Retinal pigment epithelial cell (primary cell): ENCODE data around the gene ENO2.

Experiments used
- DNase-seq: peaks from one replicate; pipeline ENCODE4 v3.0.0-alpha.2; 2010; ENCODE audit warnings: low read depth
- H3K4me3 ChIP-seq: 2 replicates; pipeline ENCODE4 v1.5.1; 2011; ENCODE audit warnings: mild to moderate bottlenecking, low read length, control low read depth, moderate library complexity
- CTCF ChIP-seq: conservative IDR thresholded peaks from 2 replicates; pipeline ENCODE4 v1.5.1; 2011; ENCODE audit warnings: low read depth, low read length, control low read depth, inconsistent platforms

Gene ENO2

DNA sequence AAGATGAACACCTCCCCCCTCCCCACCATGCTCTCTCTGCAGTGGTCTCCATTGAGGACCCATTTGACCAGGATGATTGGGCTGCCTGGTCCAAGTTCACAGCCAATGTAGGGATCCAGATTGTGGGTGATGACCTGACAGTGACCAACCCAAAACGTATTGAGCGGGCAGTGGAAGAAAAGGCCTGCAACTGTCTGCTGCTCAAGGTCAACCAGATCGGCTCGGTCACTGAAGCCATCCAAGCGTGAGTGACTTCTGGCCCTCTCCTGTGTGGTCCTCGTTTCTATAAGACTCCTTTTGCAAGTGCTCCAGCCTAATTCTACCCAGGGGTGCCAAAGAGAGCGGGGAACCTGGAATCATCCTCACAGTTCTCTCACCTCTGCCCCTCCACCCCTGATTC is 7.2 kb downstream of the ENO2 start:
- TF ChIP-seq CTCF, result no peak
- no peak overlapping the region for H3K4me3 ChIP-seq
- DNase-seq, result no peak

- no peak overlapping the region for H3K4me3 ChIP-seq
- TF ChIP-seq CTCF, result no peak
- no peak for DNase-seq
Measured at GRCh38 chr12:6921996-6922946, 7.9 kb downstream of the ENO2 start.

DNA sequence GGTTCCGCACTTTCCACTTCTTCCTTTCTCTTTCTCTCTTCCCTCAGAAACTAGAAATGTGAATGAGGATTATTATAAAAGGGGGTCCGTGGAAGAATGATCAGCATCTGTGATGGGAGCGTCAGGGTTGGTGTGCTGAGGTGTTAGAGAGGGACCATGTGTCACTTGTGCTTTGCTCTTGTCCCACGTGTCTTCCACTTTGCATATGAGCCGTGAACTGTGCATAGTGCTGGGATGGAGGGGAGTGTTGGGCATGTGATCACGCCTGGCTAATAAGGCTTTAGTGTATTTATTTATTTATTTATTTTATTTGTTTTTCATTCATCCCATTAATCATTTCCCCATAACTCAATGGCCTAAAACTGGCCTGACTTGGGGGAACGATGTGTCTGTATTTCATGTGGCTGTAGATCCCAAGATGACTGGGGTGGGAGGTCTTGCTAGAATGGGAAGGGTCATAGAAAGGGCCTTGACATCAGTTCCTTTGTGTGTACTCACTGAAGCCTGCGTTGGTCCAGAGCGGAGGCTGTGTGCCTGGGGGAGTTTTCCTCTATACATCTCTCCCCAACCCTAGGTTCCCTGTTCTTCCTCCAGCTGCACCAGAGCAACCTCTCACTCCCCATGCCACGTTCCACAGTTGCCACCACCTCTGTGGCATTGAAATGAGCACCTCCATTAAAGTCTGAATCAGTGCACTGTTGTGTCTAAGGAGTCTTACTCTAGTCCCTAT is 8.8 kb downstream of the ENO2 start:
- DNase-seq, result no peak
- TF ChIP-seq CTCF, result no peak
- H3K4me3 ChIP-seq, result no peak overlapping the region

DNA sequence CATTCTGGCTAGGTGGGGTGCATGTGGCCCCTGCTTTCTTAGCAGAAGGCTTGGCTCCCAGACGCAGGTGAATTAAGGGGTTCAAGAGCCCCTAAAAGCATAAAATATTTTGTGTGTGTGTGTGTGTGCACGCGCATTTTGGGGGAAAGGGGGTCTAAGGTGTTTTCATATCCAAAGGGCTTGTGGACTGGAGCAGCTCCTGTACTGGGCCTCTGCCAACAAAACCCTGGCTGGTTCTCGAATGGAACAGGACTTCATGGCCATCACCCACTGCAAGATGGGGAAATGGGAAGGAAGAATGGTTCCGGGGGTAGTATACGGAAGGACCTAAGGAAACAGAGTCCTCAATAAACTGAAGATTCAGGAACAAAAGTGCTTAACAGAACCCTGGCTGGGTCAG is 9.5 kb downstream of the ENO2 start:
- no peak for TF ChIP-seq CTCF
- H3K4me3 ChIP-seq, result no peak overlapping the region
- no peak for DNase-seq

GRCh38 chr12:6925239-6925539 is 10.8 kb downstream of the ENO2 start:
- no peak for DNase-seq
- H3K4me3 ChIP-seq, result no peak overlapping the region
- no peak for TF ChIP-seq CTCF

DNA sequence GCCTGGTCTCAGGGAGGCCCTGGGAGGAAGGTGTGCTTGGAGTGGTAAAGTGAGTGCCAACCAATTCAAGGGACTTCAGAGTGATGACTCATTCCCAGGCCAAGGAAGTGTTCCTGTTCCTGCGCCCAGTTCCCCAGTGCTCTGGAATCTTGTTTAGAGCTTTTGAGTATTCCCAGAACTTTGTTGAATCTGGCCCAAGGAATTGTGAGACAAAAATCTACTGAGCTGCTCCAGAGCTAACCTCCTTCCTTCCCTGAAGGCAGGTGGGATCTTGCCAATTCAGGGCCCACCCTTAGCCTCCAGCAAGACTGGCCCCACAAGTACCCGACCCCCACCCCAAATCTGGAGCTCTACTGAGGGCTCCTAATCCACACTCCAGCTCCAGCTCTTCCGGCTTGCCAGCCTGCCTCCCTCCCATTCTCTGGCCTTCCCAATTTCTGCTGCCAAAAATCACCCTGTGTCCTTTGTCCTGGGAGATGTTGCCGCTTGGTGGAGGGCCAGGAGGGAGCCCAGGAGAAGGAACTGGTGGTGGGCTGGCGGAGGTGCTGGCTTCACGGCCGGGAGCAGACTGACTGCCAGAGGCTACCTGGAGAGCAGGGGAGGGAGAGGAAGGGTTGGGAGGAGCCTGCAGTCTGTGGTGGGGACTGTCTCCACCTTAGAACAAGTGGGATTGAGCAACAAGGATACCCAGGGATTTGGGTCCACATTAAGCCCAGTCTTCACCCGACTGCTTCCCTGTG is 11.3 kb downstream of the ENO2 start:
- no peak for TF ChIP-seq CTCF
- peak; percentile 76 for DNase-seq
- peak overlapping the region; percentile 29 for H3K4me3 ChIP-seq
